Loucy (cell line): ENCODE results near the gene TIMM44.

Experiments
- EZH2phosphoT487 ChIP-seq: fragments of 200-600 bp; IDR thresholded peaks from 2 replicates; pipeline ENCODE4 v1.6.1; 2018; ENCODE audit warnings: antibody characterized with exemption, mild to moderate bottlenecking, moderate library complexity, borderline replicate concordance
- TF ChIP-seq, protein P1 (sequence below): fragments of 200-600 bp; sonication (generic); conservative IDR thresholded peaks from 2 replicates; pipeline ENCODE4 v1.5.1; 2014; ENCODE audit warnings: mild to moderate bottlenecking, antibody characterized with exemption, low read length

DNA sequence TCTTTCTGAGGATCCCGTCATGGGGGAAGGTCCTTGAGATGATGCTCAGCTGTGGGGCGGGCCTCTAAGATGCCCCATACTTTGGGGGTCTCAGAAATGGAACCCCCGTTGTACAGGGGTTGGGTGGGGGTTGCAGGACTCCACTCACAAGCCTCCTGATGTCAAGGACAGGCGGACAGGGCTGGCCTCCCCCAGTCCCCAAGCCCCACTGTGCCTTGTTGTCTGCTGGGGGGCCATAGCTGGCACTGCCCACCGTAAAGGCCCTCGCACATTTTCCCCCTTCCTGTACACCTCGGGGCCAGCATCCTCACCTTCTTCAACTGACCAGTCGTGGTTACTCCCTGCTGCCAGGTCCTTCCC lies 20.6 kb downstream of the TIMM44 start:
- TF ChIP-seq, protein P1, sequence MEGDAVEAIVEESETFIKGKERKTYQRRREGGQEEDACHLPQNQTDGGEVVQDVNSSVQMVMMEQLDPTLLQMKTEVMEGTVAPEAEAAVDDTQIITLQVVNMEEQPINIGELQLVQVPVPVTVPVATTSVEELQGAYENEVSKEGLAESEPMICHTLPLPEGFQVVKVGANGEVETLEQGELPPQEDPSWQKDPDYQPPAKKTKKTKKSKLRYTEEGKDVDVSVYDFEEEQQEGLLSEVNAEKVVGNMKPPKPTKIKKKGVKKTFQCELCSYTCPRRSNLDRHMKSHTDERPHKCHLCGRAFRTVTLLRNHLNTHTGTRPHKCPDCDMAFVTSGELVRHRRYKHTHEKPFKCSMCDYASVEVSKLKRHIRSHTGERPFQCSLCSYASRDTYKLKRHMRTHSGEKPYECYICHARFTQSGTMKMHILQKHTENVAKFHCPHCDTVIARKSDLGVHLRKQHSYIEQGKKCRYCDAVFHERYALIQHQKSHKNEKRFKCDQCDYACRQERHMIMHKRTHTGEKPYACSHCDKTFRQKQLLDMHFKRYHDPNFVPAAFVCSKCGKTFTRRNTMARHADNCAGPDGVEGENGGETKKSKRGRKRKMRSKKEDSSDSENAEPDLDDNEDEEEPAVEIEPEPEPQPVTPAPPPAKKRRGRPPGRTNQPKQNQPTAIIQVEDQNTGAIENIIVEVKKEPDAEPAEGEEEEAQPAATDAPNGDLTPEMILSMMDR: no peak
- TF ChIP-seq EZH2phosphoT487: no peak
